ENCODE results near the gene PLEKHF1.

GRCh38 chr19:29653398-29653797, 11.9 kb upstream of the PLEKHF1 start:
- TF ChIP-seq CTCF (IDR thresholded peaks at IDR 0.05) (no peak), POLR2A (IDR thresholded peaks at IDR 0.05) (no peak)
